Stomach smooth muscle (tissue), 2 donors: Measurements from ENCODE around the gene TTC38.

ENCODE experiments used
- H3K27ac ChIP-seq: one replicate; pipeline ENCODE4 v1.7.0; 2013; ENCODE audit warnings: mild to moderate bottlenecking, low read length, inconsistent platforms
- H3K27me3 ChIP-seq, 2 donors: one replicate each; pipeline ENCODE4 v1.7.0; 2013; ENCODE audit warnings: low read length in 2 of 2; ENCODE audit not compliant: insufficient read depth in 2 of 2, control insufficient read depth in 1 of 2
- H3K36me3 ChIP-seq, 2 donors: one replicate each; pipeline ENCODE4 v1.7.0; 2013; ENCODE audit warnings: low read length in 2 of 2; ENCODE audit not compliant: control insufficient read depth in 2 of 2, insufficient read depth in 2 of 2
- H3K4me1 ChIP-seq: one replicate; pipeline ENCODE4 v1.7.0; 2013; ENCODE audit warnings: low read length; ENCODE audit not compliant: control insufficient read depth, insufficient read depth
- H3K4me3 ChIP-seq, 2 donors: one replicate each; pipeline ENCODE4 v1.7.0; 2013; ENCODE audit warnings: low read length in 2 of 2
- H3K9ac ChIP-seq, 2 donors: one replicate each; pipeline ENCODE4 v1.7.0; 2013; ENCODE audit warnings: low read length in 2 of 2, mild to moderate bottlenecking in 1 of 2
- H3K9me3 ChIP-seq, 2 donors: one replicate each; pipeline ENCODE4 v1.7.0; 2013; ENCODE audit warnings: low read length in 2 of 2; ENCODE audit not compliant: control insufficient read depth in 2 of 2
- donor health status: healthy.
- donor health status: Pancreatic carcinoma.

TTC38 gene

DNA sequence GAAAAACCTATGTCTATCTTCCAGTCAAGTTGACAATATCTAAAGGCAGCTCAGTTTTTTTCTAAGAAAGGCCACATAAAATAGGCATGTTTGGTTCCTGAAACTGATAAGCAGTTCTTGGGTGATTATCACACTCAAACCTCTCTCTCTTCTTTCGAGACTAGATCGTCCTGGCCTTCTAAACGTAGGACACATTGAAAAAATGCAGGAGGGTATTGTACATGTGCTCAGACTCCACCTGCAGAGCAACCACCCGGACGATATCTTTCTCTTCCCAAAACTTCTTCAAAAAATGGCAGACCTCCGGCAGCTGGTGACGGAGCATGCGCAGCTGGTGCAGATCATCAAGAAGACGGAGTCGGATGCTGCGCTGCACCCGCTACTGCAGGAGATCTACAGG, 32.8 kb upstream of the TTC38 start:
- H3K27ac ChIP-seq = peak overlapping the region; percentile 58
- no peak overlapping the region for H3K9ac ChIP-seq
- H3K27me3 ChIP-seq = no peaks in the 10 kb centered on the region
- H3K4me1 ChIP-seq = peaks cover 36% of the 10 kb centered on the region
- no peaks in the 10 kb centered on the region for H3K9me3 ChIP-seq
- H3K4me3 ChIP-seq = no peak overlapping the region
- H3K36me3 ChIP-seq = peaks cover 0 to 3% of the 10 kb centered on the region in 2 donors

- peaks cover 48% of the 10 kb centered on the region for H3K4me1 ChIP-seq
- peak overlapping the region; percentile 85 for H3K27ac ChIP-seq
- H3K9ac ChIP-seq = peak overlapping the region; percentile 19 to 36
- peak overlapping the region; percentile 36 to 52 for H3K4me3 ChIP-seq
- H3K36me3 ChIP-seq = peaks cover 0 to 5% of the 10 kb centered on the region in 2 donors
- H3K27me3 ChIP-seq = no peaks in the 10 kb centered on the region
- no peaks in the 10 kb centered on the region for H3K9me3 ChIP-seq
These were observed 30.2 kb upstream of the TTC38 start for GRCh38 chr22:46237453-46238124.

GRCh38 chr22:46238541-46238940, 29.3 kb upstream of the TTC38 start:
- no peaks in the 10 kb centered on the region for H3K9me3 ChIP-seq
- H3K4me3 ChIP-seq = peak overlapping the region; percentile 1 to 22
- H3K4me1 ChIP-seq = peaks cover 42% of the 10 kb centered on the region
- peaks cover 0 to 5% of the 10 kb centered on the region in 2 donors for H3K36me3 ChIP-seq
- H3K9ac ChIP-seq = peak overlapping the region; percentile 19 to 36
- H3K27ac ChIP-seq = peak overlapping the region; percentile 85
- H3K27me3 ChIP-seq = no peaks in the 10 kb centered on the region

DNA sequence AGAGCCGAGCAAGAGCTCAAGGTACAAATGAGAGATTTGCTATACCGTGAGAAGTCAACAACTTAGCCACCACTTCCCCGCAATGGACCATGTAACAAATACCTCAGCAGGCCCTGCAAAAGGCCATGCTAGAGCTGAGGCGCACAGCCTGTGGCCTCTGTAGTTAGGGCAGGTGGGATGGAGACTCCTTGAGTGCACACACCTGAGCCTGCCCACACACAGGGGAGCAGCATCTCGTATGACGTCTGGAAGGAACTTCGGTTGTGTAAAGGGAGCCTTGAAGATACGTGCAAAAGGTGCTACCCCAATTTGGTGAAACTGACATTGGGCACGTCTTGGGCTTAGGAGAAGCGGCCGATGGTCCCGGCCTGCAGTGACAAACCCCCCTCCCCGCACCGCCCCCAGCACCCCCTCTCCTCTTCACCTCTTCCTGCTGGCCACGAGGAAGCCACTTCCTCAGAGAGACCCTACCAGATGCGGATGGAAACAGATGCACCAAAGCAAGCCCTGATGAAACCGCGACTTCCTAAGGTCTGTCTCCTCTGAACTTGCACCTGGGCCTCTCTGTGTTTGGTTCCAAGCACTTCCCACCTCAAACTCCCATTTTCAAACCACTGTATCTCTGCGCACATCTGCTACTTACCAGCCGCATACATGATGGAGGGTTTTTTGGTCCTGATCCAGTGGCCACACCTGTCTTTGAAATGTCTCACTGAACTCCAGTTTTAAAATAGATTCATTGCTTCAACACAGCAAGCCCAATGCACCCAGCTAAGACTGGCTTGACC, 28.4 kb upstream of the TTC38 start:
- Histone ChIP-seq H3K9me3 (no peaks in the 10 kb centered on the region), H3K27ac (peak overlapping the region; percentile 85), H3K9ac (peak overlapping the region in 1 of 2 donors; percentile 36), H3K36me3 (peaks cover 5 to 10% of the 10 kb centered on the region in 2 donors), H3K4me1 (peaks cover 35% of the 10 kb centered on the region), H3K4me3 (no peak overlapping the region), H3K27me3 (no peaks in the 10 kb centered on the region)

- Histone ChIP-seq H3K36me3 (peaks cover 9 to 13% of the 10 kb centered on the region in 2 donors), H3K27ac (peak overlapping the region; percentile 55), H3K27me3 (no peaks in the 10 kb centered on the region), H3K4me3 (no peak overlapping the region), H3K9me3 (no peaks in the 10 kb centered on the region), H3K4me1 (peaks cover 35% of the 10 kb centered on the region), H3K9ac (no peak overlapping the region)
These were observed 27.7 kb upstream of the TTC38 start for GRCh38 chr22:46240073-46240472.

- H3K27ac ChIP-seq = peak overlapping the region; percentile 55
- peaks cover 9 to 10% of the 10 kb centered on the region in 2 donors for H3K36me3 ChIP-seq
- H3K9ac ChIP-seq = no peak overlapping the region
- no peak overlapping the region for H3K4me3 ChIP-seq
- H3K9me3 ChIP-seq = no peaks in the 10 kb centered on the region
- no peaks in the 10 kb centered on the region for H3K27me3 ChIP-seq
- H3K4me1 ChIP-seq = peaks cover 39% of the 10 kb centered on the region
These were observed 27.3 kb upstream of the TTC38 start for GRCh38 chr22:46240506-46240905.

DNA sequence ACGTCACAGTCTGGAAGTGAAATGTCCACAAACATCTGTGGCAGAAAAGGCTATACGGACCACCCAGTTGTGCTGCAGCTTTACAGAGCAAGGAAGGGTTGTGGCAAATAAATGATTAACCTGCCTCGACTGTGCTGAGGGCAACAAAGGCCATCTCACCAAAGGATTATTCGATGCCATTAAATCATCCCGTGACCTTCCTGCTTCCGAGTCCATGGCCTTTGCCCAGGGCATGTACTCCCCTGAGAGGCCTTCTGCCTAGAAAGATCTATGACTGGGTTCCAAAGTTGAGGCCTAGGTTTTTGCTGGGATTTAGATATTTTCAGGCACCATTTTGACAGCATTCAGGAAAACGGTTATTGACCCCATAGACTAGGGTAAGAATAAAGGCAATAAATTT, 26.9 kb upstream of the TTC38 start:
- Histone ChIP-seq H3K9ac (no peak overlapping the region), H3K27me3 (no peaks in the 10 kb centered on the region), H3K4me1 (peaks cover 43% of the 10 kb centered on the region), H3K4me3 (no peak overlapping the region), H3K36me3 (peaks cover 9 to 10% of the 10 kb centered on the region in 2 donors), H3K9me3 (no peaks in the 10 kb centered on the region), H3K27ac (no peak overlapping the region)

GRCh38 chr22:46241396-46242007, 26.3 kb upstream of the TTC38 start:
- Histone ChIP-seq H3K4me1 (peaks cover 42% of the 10 kb centered on the region), H3K27me3 (no peaks in the 10 kb centered on the region), H3K27ac (no peak overlapping the region), H3K36me3 (peaks cover 9 to 11% of the 10 kb centered on the region in 2 donors), H3K4me3 (no peak overlapping the region), H3K9ac (no peak overlapping the region), H3K9me3 (no peaks in the 10 kb centered on the region)

GRCh38 chr22:46242076-46242475, 25.7 kb upstream of the TTC38 start:
- no peak overlapping the region for H3K27ac ChIP-seq
- no peak overlapping the region for H3K4me3 ChIP-seq
- H3K27me3 ChIP-seq = no peaks in the 10 kb centered on the region
- no peaks in the 10 kb centered on the region for H3K9me3 ChIP-seq
- H3K36me3 ChIP-seq = peaks cover 9 to 11% of the 10 kb centered on the region in 2 donors
- H3K9ac ChIP-seq = no peak overlapping the region
- H3K4me1 ChIP-seq = peaks cover 41% of the 10 kb centered on the region

DNA sequence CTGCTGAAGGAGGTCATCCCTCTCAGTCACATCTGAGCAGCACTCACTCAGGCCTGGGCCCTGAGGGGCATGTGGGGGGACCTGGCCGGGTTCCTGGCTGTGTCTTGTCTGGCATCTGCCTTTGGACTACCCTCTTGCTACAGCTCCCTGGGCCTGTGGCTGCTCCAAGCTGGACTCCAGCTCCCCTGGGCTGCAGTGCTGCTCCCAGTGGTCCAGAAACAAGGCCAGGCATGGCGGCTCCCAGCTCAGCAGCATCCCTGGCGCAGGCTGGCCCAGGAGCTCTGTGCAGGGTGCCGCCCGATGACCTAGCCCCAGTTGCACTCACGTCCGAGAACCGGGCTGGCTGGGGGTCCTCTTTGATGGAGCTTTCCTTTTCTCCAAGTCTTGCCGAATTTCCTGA, 23.0 kb upstream of the TTC38 start:
- Histone ChIP-seq H3K27me3 (no peaks in the 10 kb centered on the region), H3K4me3 (no peak overlapping the region), H3K27ac (peak overlapping the region; percentile 24), H3K4me1 (peaks cover 31% of the 10 kb centered on the region), H3K9ac (no peak overlapping the region), H3K9me3 (no peaks in the 10 kb centered on the region), H3K36me3 (peaks cover 9 to 11% of the 10 kb centered on the region in 2 donors)
